ENCODE results near the gene ADGRB2. TPM values are rescaled to one million over a fixed set of nuclear protein-coding genes. Genes with fewer than 3 reads are reported as not detected.

ADGRB2 gene
- total RNA-seq, 1 experiment from 2014 or later: 10.9 TPM

DNA sequence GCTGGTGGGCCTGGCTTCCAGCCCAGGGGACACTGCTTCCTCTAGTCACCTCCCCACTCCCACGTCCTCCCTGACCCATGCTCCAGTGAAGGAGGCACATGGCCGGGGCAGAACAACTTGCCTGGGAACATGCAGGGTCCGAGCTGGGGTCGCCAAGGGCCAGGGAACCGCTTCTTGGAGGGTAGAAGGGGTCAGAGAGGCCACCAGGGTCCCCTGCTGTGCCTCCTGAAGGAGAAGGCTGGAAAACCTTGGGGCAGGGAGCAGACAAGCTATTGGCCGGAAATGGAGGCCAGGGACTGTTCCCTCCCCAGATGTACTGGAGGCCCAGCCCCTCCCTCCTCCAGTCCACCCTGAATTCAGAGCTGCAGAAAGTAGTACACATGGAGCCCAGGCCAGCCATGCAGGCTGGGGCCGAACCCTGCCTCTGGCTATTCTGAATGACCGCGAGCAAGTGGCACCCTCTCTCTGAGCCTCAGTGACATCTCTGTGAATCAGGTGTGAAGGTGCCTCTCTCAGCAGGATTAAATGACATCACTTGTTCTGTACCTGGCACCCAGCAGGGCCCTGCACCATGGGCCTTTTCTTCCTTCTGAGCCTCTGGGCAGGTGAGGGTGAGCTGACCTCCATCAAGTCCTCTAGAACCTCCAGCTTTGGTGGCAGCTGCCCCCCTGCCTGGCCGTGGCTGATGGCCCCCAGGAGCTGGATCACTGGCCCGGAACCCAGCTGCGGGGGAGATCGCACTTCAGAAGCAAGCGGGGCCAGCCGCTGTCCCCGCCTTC is 35.9 kb upstream of the ADGRB2 start:
- Mint-ChIP-seq H3K9me3 (no peaks in the 10 kb centered on the region; a peak in 1 of 5 replicates), H3K27ac (no peak overlapping the region), H3K4me1 (peaks cover 17 to 42% of the 10 kb centered on the region in 2 experiments), H3K36me3 (ENCODE audit: insufficient read depth in 1 of 3, low read depth in 3 of 3) (no peaks in the 10 kb centered on the region), H3K27me3 (ENCODE audit: low read depth) (no peaks in the 10 kb centered on the region; the same call in none of the 2 replicates), H3K4me3 (no peak overlapping the region)
- Histone ChIP-seq H3K9ac (ENCODE audit: extremely low read depth, insufficient read length, low read length) (no peak overlapping the region), H3K14ac (ENCODE audit: insufficient read depth, low read length) (no peak overlapping the region), H2BK20ac (ENCODE audit: low read depth, low read length, poor library complexity, severe bottlenecking) (no peak overlapping the region), H3T11ph (ENCODE audit: low read length) (no peak overlapping the region), H4K8ac (replicated peaks; ENCODE audit: insufficient read length, low read depth, low read length) (no peak overlapping the region), H3K4me1 (ENCODE audit: insufficient read depth, low read length) (no peaks in the 10 kb centered on the region), H2BK120ac (ENCODE audit: low read depth, low read length, poor library complexity, severe bottlenecking) (no peak overlapping the region), H3K18ac (ENCODE audit: insufficient read length, low read depth, low read length) (no peak overlapping the region), H3K4ac (ENCODE audit: low read depth, low read length) (no peak overlapping the region), H2AK5ac (ENCODE audit: insufficient read length, low read length) (no peak overlapping the region), H2BK5ac (ENCODE audit: insufficient read length, low read length) (no peak overlapping the region), H3K27me3 (ENCODE audit: insufficient read depth, low read length) (no peaks in the 10 kb centered on the region), H2BK12ac (ENCODE audit: insufficient read length, low read depth, low read length) (no peak overlapping the region), H2AFZ (ENCODE audit: low read length) (no peak overlapping the region), H3K79me1 (ENCODE audit: insufficient read depth, low read depth, low read length, poor library complexity, severe bottlenecking) (no peaks in the 10 kb centered on the region), H4K91ac (ENCODE audit: insufficient read length, low read depth, low read length) (no peak overlapping the region), H4K20me1 (ENCODE audit: control insufficient read depth, insufficient read depth, insufficient read length) (no peaks in the 10 kb centered on the region), H3K9me3 (ENCODE audit: control insufficient read depth, low read depth, low read length) (no peaks in the 10 kb centered on the region), H4K5ac (ENCODE audit: insufficient read length, low read depth, low read length) (no peak overlapping the region), H3K23ac (ENCODE audit: insufficient read length, low read depth, low read length) (no peak overlapping the region), H3K27ac (ENCODE audit: insufficient read length, low read depth, low read length) (no peak overlapping the region), H3K56ac (ENCODE audit: insufficient read length, low read depth, low read length) (no peak overlapping the region), H3K79me2 (ENCODE audit: insufficient read depth, low read length) (no peaks in the 10 kb centered on the region), H3K4me2 (ENCODE audit: insufficient read depth, insufficient read length, low read length) (no peak overlapping the region), H3K23me2 (ENCODE audit: insufficient read length, low read depth, low read length, poor library complexity, severe bottlenecking) (no peaks in the 10 kb centered on the region), H2BK15ac (ENCODE audit: low read depth, low read length) (no peak overlapping the region)
- WGBS (ENCODE audit: extremely low coverage, insufficient read length, low lambda C conversion rate): no CpG with 5 or more reads among the region's 16 CpGs
- DNase-seq: no peak
- TF ChIP-seq, protein P1, sequence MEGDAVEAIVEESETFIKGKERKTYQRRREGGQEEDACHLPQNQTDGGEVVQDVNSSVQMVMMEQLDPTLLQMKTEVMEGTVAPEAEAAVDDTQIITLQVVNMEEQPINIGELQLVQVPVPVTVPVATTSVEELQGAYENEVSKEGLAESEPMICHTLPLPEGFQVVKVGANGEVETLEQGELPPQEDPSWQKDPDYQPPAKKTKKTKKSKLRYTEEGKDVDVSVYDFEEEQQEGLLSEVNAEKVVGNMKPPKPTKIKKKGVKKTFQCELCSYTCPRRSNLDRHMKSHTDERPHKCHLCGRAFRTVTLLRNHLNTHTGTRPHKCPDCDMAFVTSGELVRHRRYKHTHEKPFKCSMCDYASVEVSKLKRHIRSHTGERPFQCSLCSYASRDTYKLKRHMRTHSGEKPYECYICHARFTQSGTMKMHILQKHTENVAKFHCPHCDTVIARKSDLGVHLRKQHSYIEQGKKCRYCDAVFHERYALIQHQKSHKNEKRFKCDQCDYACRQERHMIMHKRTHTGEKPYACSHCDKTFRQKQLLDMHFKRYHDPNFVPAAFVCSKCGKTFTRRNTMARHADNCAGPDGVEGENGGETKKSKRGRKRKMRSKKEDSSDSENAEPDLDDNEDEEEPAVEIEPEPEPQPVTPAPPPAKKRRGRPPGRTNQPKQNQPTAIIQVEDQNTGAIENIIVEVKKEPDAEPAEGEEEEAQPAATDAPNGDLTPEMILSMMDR (conservative IDR thresholded peaks at IDR 0.05): no peak
